DOHH2 (cell line): ENCODE results near the gene TMEM80.
"Not testable (repeated sequence)": the region's sequence is repeated elsewhere in the genome, so short reads cannot be mapped to it uniquely, and the experiment has no call there.

Experiments
- EZH2phosphoT487 ChIP-seq: fragments of 200-600 bp; sonication (generic); IDR thresholded peaks from 2 replicates; pipeline ENCODE4 v1.6.1; 2017; ENCODE audit warnings: borderline replicate concordance, mild to moderate bottlenecking, antibody characterized with exemption, low read length, moderate library complexity, mixed read lengths
- TF ChIP-seq, protein P1 (sequence below): fragments of 200-600 bp; sonication (generic); IDR thresholded peaks from one replicate; pipeline ENCODE4 v1.5.1; 2014; ENCODE audit warnings: antibody characterized with exemption, mild to moderate bottlenecking, low read depth, low read length; ENCODE audit not compliant: poor library complexity, severe bottlenecking

GRCh38 chr11:653136-653535 is 42.5 kb upstream of the TMEM80 start:
- TF ChIP-seq, protein P1, sequence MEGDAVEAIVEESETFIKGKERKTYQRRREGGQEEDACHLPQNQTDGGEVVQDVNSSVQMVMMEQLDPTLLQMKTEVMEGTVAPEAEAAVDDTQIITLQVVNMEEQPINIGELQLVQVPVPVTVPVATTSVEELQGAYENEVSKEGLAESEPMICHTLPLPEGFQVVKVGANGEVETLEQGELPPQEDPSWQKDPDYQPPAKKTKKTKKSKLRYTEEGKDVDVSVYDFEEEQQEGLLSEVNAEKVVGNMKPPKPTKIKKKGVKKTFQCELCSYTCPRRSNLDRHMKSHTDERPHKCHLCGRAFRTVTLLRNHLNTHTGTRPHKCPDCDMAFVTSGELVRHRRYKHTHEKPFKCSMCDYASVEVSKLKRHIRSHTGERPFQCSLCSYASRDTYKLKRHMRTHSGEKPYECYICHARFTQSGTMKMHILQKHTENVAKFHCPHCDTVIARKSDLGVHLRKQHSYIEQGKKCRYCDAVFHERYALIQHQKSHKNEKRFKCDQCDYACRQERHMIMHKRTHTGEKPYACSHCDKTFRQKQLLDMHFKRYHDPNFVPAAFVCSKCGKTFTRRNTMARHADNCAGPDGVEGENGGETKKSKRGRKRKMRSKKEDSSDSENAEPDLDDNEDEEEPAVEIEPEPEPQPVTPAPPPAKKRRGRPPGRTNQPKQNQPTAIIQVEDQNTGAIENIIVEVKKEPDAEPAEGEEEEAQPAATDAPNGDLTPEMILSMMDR = not testable (repeated sequence)
- TF ChIP-seq EZH2phosphoT487 = not testable (repeated sequence)
